Bronchial epithelial cell (primary cell): ENCODE results near the gene NDRG4. TPM values are rescaled to one million over a fixed set of nuclear protein-coding genes. Genes with fewer than 3 reads are reported as not detected.

Experiments
- DNase-seq: peaks from one replicate; pipeline ENCODE4 v3.0.0-alpha.2; 2010; ENCODE audit warnings: low read depth
- FAIRE-seq: peaks from 2 replicates; lab custom pipeline; 2011; peaks lifted over from hg19 to GRCh38; lab: Jason Lieb, UNC
- H3K27me3 ChIP-seq: 2 replicates; pipeline ENCODE4 v1.5.1; 2011; ENCODE audit warnings: low read length; ENCODE audit not compliant: control insufficient read depth, insufficient read depth
- H3K36me3 ChIP-seq: 2 replicates; pipeline ENCODE4 v1.5.1; 2011; ENCODE audit warnings: low read length; ENCODE audit not compliant: control insufficient read depth, insufficient read depth
- H3K4me3 ChIP-seq: 2 replicates; pipeline ENCODE4 v1.5.1; 2011; ENCODE audit warnings: mild to moderate bottlenecking, low read depth, low read length, control low read depth
- CTCF ChIP-seq: IDR thresholded peaks from 2 replicates; pipeline ENCODE4 v1.5.1; 2011; ENCODE audit warnings: mild to moderate bottlenecking, moderate library complexity, low read length, control low read depth, inconsistent platforms; ENCODE audit not compliant: insufficient read depth, severe bottlenecking
- total RNA-seq: library from RNA; depleted of rRNA; stranded (reverse); fragments of >200 nt; gene quantifications from 2 replicates; pipeline ENCODE4 v1.2.1, GENCODE V29; 2014

NDRG4 gene
- total RNA-seq, 1 donor from 2014 or later, result 2.6 TPM

GRCh38 chr16:58541711-58542110 is 41.8 kb downstream of the NDRG4 start:
- no peaks in the 10 kb centered on the region for H3K27me3 ChIP-seq
- TF ChIP-seq CTCF, result no peak
- peaks cover 34% of the 10 kb centered on the region for H3K36me3 ChIP-seq
- FAIRE-seq (no peak), DNase-seq (no peak)
- H3K4me3 ChIP-seq, result no peak overlapping the region

GRCh38 chr16:58542291-58542690 is 42.3 kb downstream of the NDRG4 start:
- H3K36me3 ChIP-seq, result peaks cover 29% of the 10 kb centered on the region
- TF ChIP-seq CTCF, result no peak
- H3K4me3 ChIP-seq, result no peak overlapping the region
- H3K27me3 ChIP-seq, result no peaks in the 10 kb centered on the region
- no peak for FAIRE-seq
- DNase-seq, result no peak

GRCh38 chr16:58543685-58544084 is 43.7 kb downstream of the NDRG4 start:
- H3K36me3 ChIP-seq, result peaks cover 25% of the 10 kb centered on the region
- H3K27me3 ChIP-seq, result no peaks in the 10 kb centered on the region
- no peak for TF ChIP-seq CTCF
- H3K4me3 ChIP-seq, result no peak overlapping the region
- FAIRE-seq (no peak), DNase-seq (no peak)

GRCh38 chr16:58548378-58548777 is 48.4 kb downstream of the NDRG4 start:
- TF ChIP-seq CTCF, result no peak
- FAIRE-seq (no peak), DNase-seq (no peak)
- no peak overlapping the region for H3K4me3 ChIP-seq
- no peaks in the 10 kb centered on the region for H3K27me3 ChIP-seq
- H3K36me3 ChIP-seq, result peaks cover 18% of the 10 kb centered on the region

- TF ChIP-seq CTCF, result no peak
- no peaks in the 10 kb centered on the region for H3K27me3 ChIP-seq
- FAIRE-seq, result no peak
- no peak overlapping the region for H3K4me3 ChIP-seq
- H3K36me3 ChIP-seq, result peaks cover 17% of the 10 kb centered on the region
- no peak for DNase-seq
Observed at GRCh38 chr16:58551496-58551895, 51.6 kb downstream of the NDRG4 start.

GRCh38 chr16:58556678-58557077 is 56.7 kb downstream of the NDRG4 start:
- H3K27me3 ChIP-seq, result no peaks in the 10 kb centered on the region
- H3K36me3 ChIP-seq, result peaks cover 19% of the 10 kb centered on the region
- no peak for DNase-seq
- TF ChIP-seq CTCF, result no peak
- H3K4me3 ChIP-seq, result no peak overlapping the region
- no peak for FAIRE-seq
